Gastrocnemius medialis (tissue), 4 donors: ENCODE results near the gene DPEP1. TPM values are rescaled to one million over a fixed set of nuclear protein-coding genes. Genes with fewer than 3 reads are reported as not detected.

ENCODE experiments used
- ATAC-seq, 2 donors: fragments of 150-250 bp; one replicate each; pipeline ENCODE4 v1.9.1; 2016
- DNase-seq, 2 donors: peaks; one replicate each; pipeline ENCODE4 v3.0.0-alpha.2; 2019
- H3K27ac ChIP-seq, 4 donors: fragments of 200-600 bp; sonication (generic); 1 replicate in 1 of 4; 2 replicates in 3 of 4; pipeline ENCODE4 v1.5.1; 2016 to 2018; ENCODE audit warnings: mild to moderate bottlenecking in 2 of 4, moderate library complexity in 1 of 4
- H3K27me3 ChIP-seq, 3 donors: fragments of 200-600 bp; sonication (generic) in 2 of 3; 1 replicate in 1 of 3; 2 replicates in 2 of 3; pipeline versions ENCODE4 v1.5.1 to v1.6.0; 2016 to 2019; ENCODE audit warnings: mild to moderate bottlenecking in 1 of 3, moderate library complexity in 1 of 3
- H3K36me3 ChIP-seq, 2 donors: fragments of 200-600 bp; sonication (generic) in 1 of 2; one replicate each; pipeline ENCODE4 v1.5.1; 2017 to 2018
- H3K4me1 ChIP-seq, 2 donors: fragments of 200-600 bp; sonication (generic) in 1 of 2; one replicate each; pipeline ENCODE4 v1.5.1; 2016 to 2017; ENCODE audit warnings: mild to moderate bottlenecking in 2 of 2
- H3K4me3 ChIP-seq, 4 donors: fragments of 200-600 bp; sonication (generic) in 3 of 4; 1 replicate in 1 of 4; 2 replicates in 3 of 4; pipeline ENCODE4 v1.5.1; 2016 to 2019; ENCODE audit warnings: mild to moderate bottlenecking in 2 of 4
- H3K9me3 ChIP-seq, 3 donors: fragments of 200-600 bp; sonication (generic) in 2 of 3; 1 replicate in 1 of 3; 2 replicates in 2 of 3; pipeline ENCODE4 v1.5.1; 2016 to 2019
- POLR2A ChIP-seq, 2 donors: fragments of 450-650 bp; IDR thresholded peaks; one replicate each; pipeline ENCODE4 v1.6.1; 2017; ENCODE audit warnings: antibody characterized with exemption in 2 of 2, mild to moderate bottlenecking in 2 of 2, moderate library complexity in 2 of 2
- in situ Hi-C, 4 donors: fragments of 200-750 bp; cut with MboI; loops; one replicate each; pipeline versions ENCODE4 v1.15.0 to v1.8.0; 2017; ENCODE audit warnings: low sequenced_read_pairs in 4 of 4
- intact Hi-C: fragments of 100-400 bp; cut with DNase I; formaldehyde crosslinking; loops from one replicate; pipeline ENCODE4 v1.15.1; 2023; ENCODE audit warnings: low total_unique reads
- total RNA-seq, 4 donors: library from RNA; depleted of rRNA; stranded (reverse); fragments of >200 nt; gene quantifications; one replicate each; pipeline versions ENCODE4 v1.1.0 to v1.2.3, GENCODE V29; 2016
- TF ChIP-seq, protein P1 (sequence below), 5 experiments: fragments of 450-650 bp in 3 of 5; fragments of 200-600 bp in 2 of 5; sonication (generic) in 2 of 5; IDR thresholded peaks in 4 of 5; conservative IDR thresholded peaks in 1 of 5; 1 replicate in 4 of 5; 2 replicates in 1 of 5; pipeline ENCODE4 v1.5.1; 2016 to 2019; ENCODE audit warnings: antibody characterized with exemption in 5 of 5, mild to moderate bottlenecking in 3 of 5, moderate library complexity in 3 of 5

DPEP1 gene
- total RNA-seq, 4 donors from 2014 or later = not detected

- Histone ChIP-seq H3K4me3 (peak overlapping the region in 3 of 4 donors; percentile 26 to 31 (median 28)), H3K36me3 (no peaks in the 10 kb centered on the region), H3K27me3 (peaks cover 52 to 64% (median 53%) of the 10 kb centered on the region in 3 donors), H3K4me1 (peaks cover 0 to 3% of the 10 kb centered on the region in 2 donors), H3K9me3 (no peaks in the 10 kb centered on the region), H3K27ac (no peak overlapping the region)
- intact Hi-C loops = no loop called here
- ATAC-seq (no peak), DNase-seq (no peak)
- TF ChIP-seq, protein P1, sequence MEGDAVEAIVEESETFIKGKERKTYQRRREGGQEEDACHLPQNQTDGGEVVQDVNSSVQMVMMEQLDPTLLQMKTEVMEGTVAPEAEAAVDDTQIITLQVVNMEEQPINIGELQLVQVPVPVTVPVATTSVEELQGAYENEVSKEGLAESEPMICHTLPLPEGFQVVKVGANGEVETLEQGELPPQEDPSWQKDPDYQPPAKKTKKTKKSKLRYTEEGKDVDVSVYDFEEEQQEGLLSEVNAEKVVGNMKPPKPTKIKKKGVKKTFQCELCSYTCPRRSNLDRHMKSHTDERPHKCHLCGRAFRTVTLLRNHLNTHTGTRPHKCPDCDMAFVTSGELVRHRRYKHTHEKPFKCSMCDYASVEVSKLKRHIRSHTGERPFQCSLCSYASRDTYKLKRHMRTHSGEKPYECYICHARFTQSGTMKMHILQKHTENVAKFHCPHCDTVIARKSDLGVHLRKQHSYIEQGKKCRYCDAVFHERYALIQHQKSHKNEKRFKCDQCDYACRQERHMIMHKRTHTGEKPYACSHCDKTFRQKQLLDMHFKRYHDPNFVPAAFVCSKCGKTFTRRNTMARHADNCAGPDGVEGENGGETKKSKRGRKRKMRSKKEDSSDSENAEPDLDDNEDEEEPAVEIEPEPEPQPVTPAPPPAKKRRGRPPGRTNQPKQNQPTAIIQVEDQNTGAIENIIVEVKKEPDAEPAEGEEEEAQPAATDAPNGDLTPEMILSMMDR (IDR thresholded peaks at IDR 0.05 in 4 of 5, conservative IDR thresholded peaks at IDR 0.05 in 1 of 5) = peak in 4 of 5 experiments; percentile 18 to 39 (median 28)
- no peak for TF ChIP-seq POLR2A (IDR thresholded peaks at IDR 0.05)
- in situ Hi-C loops = no loop called here
Measured at GRCh38 chr16:89574681-89575246, 38.7 kb upstream of the DPEP1 start.

- intact Hi-C loops = no loop called here
Measured at GRCh38 chr16:89575247-89576152, 37.9 kb upstream of the DPEP1 start, which contains the start of gene CPNE7. TSS of gene CPNE7 (plus strand) at chr16:89575758. CDS start at chr16:89575898, 140 bp downstream.

DNA sequence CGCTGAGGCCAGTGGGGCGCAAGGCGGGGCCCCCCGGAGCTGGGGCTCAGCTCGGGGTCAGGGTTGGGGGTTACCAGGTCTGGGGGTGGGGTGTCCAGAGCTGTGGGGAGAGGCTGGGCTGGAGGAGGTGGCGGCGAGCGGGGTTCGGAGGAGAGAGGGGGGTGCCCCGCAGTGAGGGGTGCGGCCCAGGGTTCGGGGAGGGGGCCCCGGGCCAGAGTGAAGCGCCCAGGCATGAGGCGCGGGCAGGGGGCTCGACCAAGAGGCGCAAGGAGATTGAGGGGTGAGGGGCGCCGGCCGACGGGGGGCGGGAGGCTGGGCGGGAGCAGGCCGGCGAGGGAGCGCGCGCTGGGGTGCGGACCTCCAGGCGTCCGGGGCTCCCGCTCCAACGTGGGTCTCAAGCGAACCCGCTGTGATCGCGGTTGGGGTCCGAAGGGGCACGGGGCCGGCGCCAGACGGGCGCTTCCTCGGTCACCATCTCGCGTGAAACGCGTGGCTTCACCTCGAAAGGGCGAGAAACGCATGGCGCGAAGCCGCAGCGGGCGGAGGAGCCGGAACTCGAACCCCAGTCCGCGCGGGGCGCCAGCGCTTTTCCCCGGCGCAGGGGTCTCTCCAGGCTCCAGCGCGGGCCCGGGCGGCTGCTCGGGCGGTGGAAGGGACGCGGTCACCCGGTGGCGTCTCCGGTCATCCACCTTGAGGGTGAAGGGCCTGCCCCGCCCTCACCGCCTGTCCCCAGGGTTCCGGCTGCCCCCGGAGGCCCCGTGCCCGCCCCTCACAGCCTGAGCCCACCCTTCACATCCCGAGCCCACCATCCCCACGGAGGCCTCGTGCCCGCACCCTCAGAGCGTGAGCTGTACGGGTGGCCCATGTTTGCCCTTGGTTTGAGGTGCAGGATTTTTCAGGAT, 37.0 kb upstream of the DPEP1 start:
- DNase-seq (no peak), ATAC-seq (no peak)
- intact Hi-C loops (no loop called here), in situ Hi-C loops (no loop called here)
- no peak overlapping the region for H3K4me3 ChIP-seq
- peaks cover 42 to 56% (median 45%) of the 10 kb centered on the region in 3 donors for H3K27me3 ChIP-seq
- H3K27ac ChIP-seq = no peak overlapping the region
- H3K9me3 ChIP-seq = no peaks in the 10 kb centered on the region
- peaks cover 0 to 3% of the 10 kb centered on the region in 2 donors for H3K4me1 ChIP-seq
- TF ChIP-seq, protein P1 (IDR thresholded peaks at IDR 0.05 in 4 of 5, conservative IDR thresholded peaks at IDR 0.05 in 1 of 5) = no peak
- TF ChIP-seq POLR2A (IDR thresholded peaks at IDR 0.05) = no peak
- no peaks in the 10 kb centered on the region for H3K36me3 ChIP-seq

More at GRCh38 chr16:89575247-89576152, 37.9 kb upstream of the DPEP1 start, which contains the start of gene CPNE7:
- no peak for DNase-seq
- TF ChIP-seq POLR2A (IDR thresholded peaks at IDR 0.05) = no peak
- TF ChIP-seq, protein P1 (IDR thresholded peaks at IDR 0.05 in 4 of 5, conservative IDR thresholded peaks at IDR 0.05 in 1 of 5) = no peak
- ATAC-seq = no peak
- Histone ChIP-seq H3K36me3 (no peaks in the 10 kb centered on the region), H3K9me3 (no peaks in the 10 kb centered on the region), H3K27me3 (peaks cover 45 to 56% (median 45%) of the 10 kb centered on the region in 3 donors), H3K4me3 (peak within 1 kb of the TSS in 3 of 4 donors; percentile 26 to 31 (median 28)), H3K4me1 (peaks cover 0 to 3% of the 10 kb centered on the region in 2 donors), H3K27ac (no peak within 1 kb of the TSS)
- in situ Hi-C loops = no loop called here

DNA sequence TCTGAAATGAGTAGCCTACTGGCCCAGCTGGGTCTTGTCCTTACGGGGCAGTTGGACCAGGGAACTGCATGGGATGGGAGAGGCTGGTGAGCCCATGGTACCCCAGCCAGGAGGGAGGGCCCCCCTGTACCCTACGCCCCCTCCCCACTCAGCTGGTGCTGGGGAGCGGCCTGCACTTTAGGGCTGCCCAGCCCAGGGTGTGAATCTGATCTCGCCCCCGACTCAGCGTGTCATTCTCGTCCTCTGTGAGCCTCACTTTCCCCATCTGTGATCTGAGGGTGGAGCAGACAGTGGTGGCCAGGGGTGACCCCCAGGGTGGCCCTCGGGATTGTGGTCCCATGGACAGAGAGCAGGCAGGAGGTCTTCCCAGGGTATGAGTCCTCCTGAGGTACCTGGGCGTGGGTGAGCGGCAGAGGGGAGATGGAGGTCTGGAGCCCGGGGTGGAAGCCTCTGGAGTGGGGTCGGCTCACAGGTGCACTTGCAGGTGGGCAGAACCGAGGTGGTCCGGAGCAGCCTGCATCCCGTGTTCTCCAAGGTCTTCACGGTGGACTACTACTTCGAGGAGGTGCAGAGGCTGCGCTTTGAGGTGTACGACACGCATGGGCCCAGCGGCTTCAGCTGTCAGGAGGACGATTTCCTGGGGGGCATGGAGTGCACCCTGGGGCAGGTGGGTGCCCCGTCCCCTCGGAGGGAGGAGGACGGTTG, 36.2 kb upstream of the DPEP1 start:
- Histone ChIP-seq H3K27ac (no peak overlapping the region), H3K9me3 (no peaks in the 10 kb centered on the region), H3K4me1 (peaks cover 0 to 3% of the 10 kb centered on the region in 2 donors), H3K4me3 (no peak overlapping the region), H3K27me3 (peaks cover 41 to 52% (median 45%) of the 10 kb centered on the region in 3 donors), H3K36me3 (no peaks in the 10 kb centered on the region)
- TF ChIP-seq POLR2A (IDR thresholded peaks at IDR 0.05) = no peak
- TF ChIP-seq, protein P1 (IDR thresholded peaks at IDR 0.05 in 4 of 5, conservative IDR thresholded peaks at IDR 0.05 in 1 of 5) = no peak
- DNase-seq (no peak), ATAC-seq (no peak)
- in situ Hi-C loops = no loop called here
- intact Hi-C loops = no loop called here
